Loucy (cell line): ENCODE data around the gene S1PR5.
A peak's percentile ranks its signal among the peaks of the same experiment; 100 is the strongest.

Source experiments
- H2AFZ ChIP-seq: fragments of 200-600 bp; sonication (generic); 2 replicates; pipeline ENCODE4 v1.6.0; 2016; ENCODE audit warnings: antibody characterized with exemption, mild to moderate bottlenecking, low read length, moderate library complexity
- H3F3A ChIP-seq: fragments of 200-600 bp; 2 replicates; pipeline ENCODE4 v1.6.0; 2016; ENCODE audit warnings: antibody characterized with exemption, low read depth, mild to moderate bottlenecking
- H3K27me3 ChIP-seq: fragments of 200-600 bp; sonication (generic); 2 replicates; pipeline ENCODE4 v1.6.1; 2014; ENCODE audit warnings: low read length, mild to moderate bottlenecking; ENCODE audit not compliant: insufficient read depth, poor library complexity, severe bottlenecking
- H3K36me3 ChIP-seq: fragments of 200-600 bp; sonication (generic); 2 replicates; pipeline ENCODE4 v1.6.1; 2016; ENCODE audit warnings: low read length; ENCODE audit not compliant: insufficient read depth
- H3K4me1 ChIP-seq: fragments of 200-600 bp; sonication (generic); 2 replicates; pipeline ENCODE4 v1.5.1; 2014; ENCODE audit warnings: low read length, mild to moderate bottlenecking; ENCODE audit not compliant: insufficient read depth, poor library complexity, severe bottlenecking
- H3K4me2 ChIP-seq: fragments of 200-600 bp; sonication (generic); 2 replicates; pipeline ENCODE4 v1.6.0; 2014; ENCODE audit warnings: antibody characterized with exemption, low read length, low read depth, mild to moderate bottlenecking; ENCODE audit not compliant: poor library complexity, severe bottlenecking
- H3K4me3 ChIP-seq: fragments of 200-600 bp; sonication (generic); 2 replicates; pipeline ENCODE4 v1.5.1; 2014; ENCODE audit warnings: low read length, mild to moderate bottlenecking, mixed read lengths; ENCODE audit not compliant: poor library complexity, severe bottlenecking
- H3K79me2 ChIP-seq: fragments of 200-600 bp; sonication (generic); 2 replicates; pipeline ENCODE4 v1.6.1; 2014; ENCODE audit warnings: low read length; ENCODE audit not compliant: insufficient read depth
- H3K9ac ChIP-seq: fragments of 200-600 bp; sonication (generic); 2 replicates; pipeline ENCODE4 v1.6.0; 2014; ENCODE audit warnings: mild to moderate bottlenecking, low read depth, low read length, moderate library complexity; ENCODE audit not compliant: poor library complexity, severe bottlenecking
- H3K9me2 ChIP-seq: fragments of 200-600 bp; sonication (generic); replicated peaks from 2 replicates; pipeline ENCODE4 v1.6.1; 2016; ENCODE audit warnings: low read depth, low read length, mixed read lengths
- H3K9me3 ChIP-seq: fragments of 200-600 bp; sonication (generic); 2 replicates; pipeline ENCODE4 v1.6.1; 2014; ENCODE audit warnings: mild to moderate bottlenecking, antibody characterized with exemption, low read length, low read depth; ENCODE audit not compliant: insufficient read depth
- H4K20me1 ChIP-seq: fragments of 200-600 bp; sonication (generic); 2 replicates; pipeline ENCODE4 v1.6.0; 2014; ENCODE audit warnings: antibody characterized with exemption, low read length, mild to moderate bottlenecking; ENCODE audit not compliant: insufficient read depth, poor library complexity, severe bottlenecking
- EZH2phosphoT487 ChIP-seq: fragments of 200-600 bp; IDR thresholded peaks from 2 replicates; pipeline ENCODE4 v1.6.1; 2018; ENCODE audit warnings: antibody characterized with exemption, mild to moderate bottlenecking, moderate library complexity, borderline replicate concordance
- TF ChIP-seq, protein P1 (sequence below): fragments of 200-600 bp; sonication (generic); conservative IDR thresholded peaks from 2 replicates; pipeline ENCODE4 v1.5.1; 2014; ENCODE audit warnings: mild to moderate bottlenecking, antibody characterized with exemption, low read length

The S1PR5 gene

GRCh38 chr19:10517760-10518443 is 655 bp upstream of the S1PR5 start:
- no peak overlapping the region for H3K4me2 ChIP-seq
- no peak for TF ChIP-seq EZH2phosphoT487
- TF ChIP-seq, protein P1, sequence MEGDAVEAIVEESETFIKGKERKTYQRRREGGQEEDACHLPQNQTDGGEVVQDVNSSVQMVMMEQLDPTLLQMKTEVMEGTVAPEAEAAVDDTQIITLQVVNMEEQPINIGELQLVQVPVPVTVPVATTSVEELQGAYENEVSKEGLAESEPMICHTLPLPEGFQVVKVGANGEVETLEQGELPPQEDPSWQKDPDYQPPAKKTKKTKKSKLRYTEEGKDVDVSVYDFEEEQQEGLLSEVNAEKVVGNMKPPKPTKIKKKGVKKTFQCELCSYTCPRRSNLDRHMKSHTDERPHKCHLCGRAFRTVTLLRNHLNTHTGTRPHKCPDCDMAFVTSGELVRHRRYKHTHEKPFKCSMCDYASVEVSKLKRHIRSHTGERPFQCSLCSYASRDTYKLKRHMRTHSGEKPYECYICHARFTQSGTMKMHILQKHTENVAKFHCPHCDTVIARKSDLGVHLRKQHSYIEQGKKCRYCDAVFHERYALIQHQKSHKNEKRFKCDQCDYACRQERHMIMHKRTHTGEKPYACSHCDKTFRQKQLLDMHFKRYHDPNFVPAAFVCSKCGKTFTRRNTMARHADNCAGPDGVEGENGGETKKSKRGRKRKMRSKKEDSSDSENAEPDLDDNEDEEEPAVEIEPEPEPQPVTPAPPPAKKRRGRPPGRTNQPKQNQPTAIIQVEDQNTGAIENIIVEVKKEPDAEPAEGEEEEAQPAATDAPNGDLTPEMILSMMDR, result no peak
- no peaks in the 10 kb centered on the region for H3K9me3 ChIP-seq
- no peak overlapping the region for H3K9ac ChIP-seq
- H2AFZ ChIP-seq, result 0 out of 2 replicates have a peak overlapping the region, but pooled peaks have one; percentile 11
- H4K20me1 ChIP-seq, result no peaks in the 10 kb centered on the region
- no peaks in the 10 kb centered on the region for H3F3A ChIP-seq
- H3K4me3 ChIP-seq, result no peak overlapping the region
- H3K79me2 ChIP-seq, result no peaks in the 10 kb centered on the region
- no peaks in the 10 kb centered on the region for H3K9me2 ChIP-seq
- no peaks in the 10 kb centered on the region for H3K27me3 ChIP-seq
- H3K4me1 ChIP-seq, result peaks cover 4% of the 10 kb centered on the region
- no peaks in the 10 kb centered on the region for H3K36me3 ChIP-seq

- peak overlapping the region; percentile 65; the same call in 1 of the 2 replicates for H2AFZ ChIP-seq
- H3K9me3 ChIP-seq, result no peaks in the 10 kb centered on the region
- H3K4me1 ChIP-seq, result peaks cover 4% of the 10 kb centered on the region
- H3K4me2 ChIP-seq, result no peak overlapping the region
- no peaks in the 10 kb centered on the region for H3K27me3 ChIP-seq
- no peaks in the 10 kb centered on the region for H3K9me2 ChIP-seq
- no peaks in the 10 kb centered on the region for H3K79me2 ChIP-seq
- no peak overlapping the region for H3K4me3 ChIP-seq
- no peak overlapping the region for H3K9ac ChIP-seq
- no peak for TF ChIP-seq EZH2phosphoT487
- TF ChIP-seq, protein P1, result no peak
- H3F3A ChIP-seq, result no peaks in the 10 kb centered on the region
- H4K20me1 ChIP-seq, result no peaks in the 10 kb centered on the region
- no peaks in the 10 kb centered on the region for H3K36me3 ChIP-seq
Measured at GRCh38 chr19:10516671-10517286, 468 bp downstream of the S1PR5 start.

DNA sequence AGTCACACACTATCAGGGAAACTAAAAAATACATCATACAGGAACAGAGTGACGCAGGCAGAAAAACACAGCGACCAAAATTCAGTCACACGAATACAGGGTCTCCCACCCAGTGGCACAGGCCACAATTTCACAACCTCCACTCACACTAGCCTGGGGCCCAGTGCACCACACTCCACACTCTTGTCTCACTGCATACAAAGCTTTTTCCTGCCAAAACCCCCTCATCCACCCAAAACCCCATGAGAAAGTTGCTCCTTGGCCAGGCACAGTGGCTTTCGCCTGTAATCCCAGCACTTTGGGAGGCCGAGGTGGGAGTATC is 1.2 kb downstream of the S1PR5 start:
- no peaks in the 10 kb centered on the region for H3F3A ChIP-seq
- H3K9ac ChIP-seq, result no peak overlapping the region
- peaks cover 4% of the 10 kb centered on the region for H3K4me1 ChIP-seq
- no peak overlapping the region for H3K4me2 ChIP-seq
- H3K9me2 ChIP-seq, result no peaks in the 10 kb centered on the region
- no peaks in the 10 kb centered on the region for H3K27me3 ChIP-seq
- H3K36me3 ChIP-seq, result no peaks in the 10 kb centered on the region
- TF ChIP-seq, protein P1, result no peak
- no peak for TF ChIP-seq EZH2phosphoT487
- H2AFZ ChIP-seq, result no peak overlapping the region
- H4K20me1 ChIP-seq, result no peaks in the 10 kb centered on the region
- H3K79me2 ChIP-seq, result no peaks in the 10 kb centered on the region
- no peaks in the 10 kb centered on the region for H3K9me3 ChIP-seq
- no peak overlapping the region for H3K4me3 ChIP-seq
